GM12873 (cell line): ENCODE results near the gene LSM2.

Source experiments
- CTCF ChIP-seq: IDR thresholded peaks from 2 replicates; pipeline ENCODE4 v1.5.1; 2012; ENCODE audit warnings: low read depth, mild to moderate bottlenecking, moderate library complexity, low read length, control low read depth; ENCODE audit not compliant: insufficient read depth; ENCODE audit errors: missing control alignments

The LSM2 gene

GRCh38 chr6:31761343-31761742 is 45.4 kb downstream of the LSM2 start:
- no peak for TF ChIP-seq CTCF

- TF ChIP-seq CTCF: no peak
These were observed 46.0 kb downstream of the LSM2 start for GRCh38 chr6:31760790-31761189.

- no peak for TF ChIP-seq CTCF
These were observed 48.5 kb downstream of the LSM2 start for GRCh38 chr6:31758281-31758680.

- TF ChIP-seq CTCF: no peak
These were observed 53.9 kb downstream of the LSM2 start for GRCh38 chr6:31752739-31753319.

GRCh38 chr6:31750411-31751022 is 56.2 kb downstream of the LSM2 start:
- no peak for TF ChIP-seq CTCF

GRCh38 chr6:31749301-31750036 is 57.3 kb downstream of the LSM2 start:
- TF ChIP-seq CTCF: no peak
